PFSK-1 (cell line): Measurements from ENCODE around the gene COX4I1.

Experiments used
- POLR2AphosphoS5 ChIP-seq: IDR thresholded peaks from 2 replicates; pipeline ENCODE4 v1.6.1; 2012; ENCODE audit warnings: low read depth, mild to moderate bottlenecking, control low read depth, low read length, moderate library complexity
- REST ChIP-seq, 2 experiments: IDR thresholded peaks; 2 replicates each; pipeline versions ENCODE4 v1.6.1 to v1.8.0; 2011 to 2012; ENCODE audit warnings: low read depth in 2 of 2, low read length in 2 of 2, control low read depth in 1 of 2, inconsistent platforms in 1 of 2, mild to moderate bottlenecking in 1 of 2, moderate library complexity in 1 of 2; ENCODE audit not compliant: insufficient read depth in 1 of 2
- SIN3A ChIP-seq: IDR thresholded peaks from 2 replicates; pipeline ENCODE4 v1.6.1; 2012; ENCODE audit warnings: mild to moderate bottlenecking, low read length, moderate library complexity, borderline replicate concordance; ENCODE audit not compliant: insufficient read depth
- TAF1 ChIP-seq: IDR thresholded peaks from 2 replicates; pipeline ENCODE4 v1.6.1; 2012; ENCODE audit warnings: low read length, control low read depth, borderline replicate concordance; ENCODE audit not compliant: insufficient read depth

DNA sequence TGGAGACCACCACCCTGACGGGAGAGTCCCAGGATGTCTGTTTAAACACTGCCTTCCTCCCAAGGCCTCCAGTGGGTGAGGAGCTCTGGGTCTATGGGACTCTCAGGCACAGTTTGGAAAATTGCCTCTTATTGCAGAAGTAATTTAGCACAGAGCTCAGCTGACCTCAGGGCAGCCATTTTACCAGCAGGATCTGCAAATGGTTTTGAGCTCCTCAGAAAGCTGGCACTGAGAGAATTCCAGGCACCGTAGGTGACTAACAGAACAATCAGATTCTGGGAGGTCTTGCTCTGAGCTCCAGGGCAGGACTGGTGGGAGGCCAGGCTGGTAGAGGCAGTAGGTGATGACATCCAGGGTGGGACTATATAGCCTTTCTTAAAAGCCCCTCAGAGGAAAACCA lies 31.3 kb upstream of the COX4I1 start:
- TF ChIP-seq POLR2AphosphoS5 (no peak), TAF1 (no peak), SIN3A (no peak), REST (IDR thresholded peaks at IDR 0.05; ENCODE audit: insufficient read depth in 1 of 2, low read depth in 2 of 2, low read length in 2 of 2) (no peak)
